ENCODE results near the gene HNRNPL. TPM values are rescaled to one million over a fixed set of nuclear protein-coding genes. Genes with fewer than 3 reads are reported as not detected.
"Not testable (repeated sequence)": the region's sequence is repeated elsewhere in the genome, so short reads cannot be mapped to it uniquely, and the experiment has no call there.

HNRNPL gene
- total and polyA plus RNA-seq, 4 experiments from 2014 or later = 15.2 to 351 (median 202) TPM

- H3K27me3 Mint-ChIP-seq = no peaks in the 10 kb centered on the region
- DNase-seq = no peak
- no peaks in the 10 kb centered on the region for H3K9me3 Mint-ChIP-seq
- peaks cover 4% of the 10 kb centered on the region for H3K4me1 ChIP-seq (ENCODE audit: insufficient read depth, low read length)
- intact Hi-C loops (cut with micrococcal nuclease) = loop anchor here (5.0 kb wide), 1 partner anchor 163 kb away; no protein-coding TSS in a partner anchor
- no peak overlapping the region for H3K4me3 Mint-ChIP-seq
- no peak overlapping the region for H3K27ac ChIP-seq (ENCODE audit: low read depth, low read length)
- no peaks in the 10 kb centered on the region for H3K27me3 ChIP-seq (ENCODE audit: insufficient read depth, low read length)
- no peaks in the 10 kb centered on the region for H3K9me3 ChIP-seq (ENCODE audit: control insufficient read depth in 1 of 2, low read length in 2 of 2)
- CTCF ChIA-PET (ENCODE audit: partially characterized antibody) = interaction anchor here (0.9 to 4.5 kb wide), 2 partner anchors 12 to 487 kb away, joined by 3 to 52 read pairs; partner anchors contain the start of genes FAM98C and RINL
- H3K27ac Mint-ChIP-seq = peak overlapping the region in 1 of 7 donors; percentile 30
- H3K4me3 ChIP-seq (ENCODE audit: low read length in 2 of 2) = no peak overlapping the region
- H3K4me1 Mint-ChIP-seq = peaks cover 2 to 12% (median 5%) of the 10 kb centered on the region in 4 donors
- POLR2A ChIA-PET (ENCODE audit: partially characterized antibody) = interaction anchor here (0.7 to 1.4 kb wide), 2 partner anchors 21 to 120 kb away, joined by 3 to 4 read pairs; no protein-coding TSS in a partner anchor
- peaks cover 5 to 26% of the 10 kb centered on the region in 2 donors for H3K36me3 Mint-ChIP-seq
- H3K36me3 ChIP-seq (ENCODE audit: insufficient read depth, low read length) = peaks cover 19% of the 10 kb centered on the region
These were observed 40.0 kb upstream of the HNRNPL start for GRCh38 chr19:38889803-38890202.

GRCh38 chr19:38888876-38889275 is 39.1 kb upstream of the HNRNPL start:
- Histone ChIP-seq H3K36me3 (ENCODE audit: insufficient read depth, low read length) (peaks cover 19% of the 10 kb centered on the region), H3K9me3 (ENCODE audit: control insufficient read depth in 1 of 2, low read length in 2 of 2) (no peaks in the 10 kb centered on the region), H3K27ac (ENCODE audit: low read depth, low read length) (no peak overlapping the region), H3K4me3 (ENCODE audit: low read length in 2 of 2) (no peak overlapping the region), H3K27me3 (ENCODE audit: insufficient read depth, low read length) (no peaks in the 10 kb centered on the region), H3K4me1 (ENCODE audit: insufficient read depth, low read length) (peaks cover 4% of the 10 kb centered on the region)
- no peak overlapping the region for H3K27ac Mint-ChIP-seq
- no peak for DNase-seq
- ChIA-PET POLR2A (ENCODE audit: partially characterized antibody) (interaction anchor here (1.4 to 2.4 kb wide), 4 partner anchors 23 to 119 kb away, joined by 4 to 14 read pairs (median 6); no protein-coding TSS in a partner anchor), CTCF (ENCODE audit: partially characterized antibody) (interaction anchor here (0.9 to 4.5 kb wide), 12 partner anchors 11 to 486 kb away, joined by 3 to 52 read pairs (median 4); partner anchors contain the start of genes FAM98C, MRPS12, RINL and SARS2)
- no peaks in the 10 kb centered on the region for H3K9me3 Mint-ChIP-seq
- intact Hi-C loops (cut with micrococcal nuclease) = loop anchor here (5.0 kb wide), 1 partner anchor 162 kb away; no protein-coding TSS in a partner anchor
- peaks cover 5 to 23% of the 10 kb centered on the region in 2 donors for H3K36me3 Mint-ChIP-seq
- H3K4me1 Mint-ChIP-seq = peaks cover 0 to 7% (median 3%) of the 10 kb centered on the region in 4 donors
- H3K27me3 Mint-ChIP-seq = no peaks in the 10 kb centered on the region
- H3K4me3 Mint-ChIP-seq = no peak overlapping the region

DNA sequence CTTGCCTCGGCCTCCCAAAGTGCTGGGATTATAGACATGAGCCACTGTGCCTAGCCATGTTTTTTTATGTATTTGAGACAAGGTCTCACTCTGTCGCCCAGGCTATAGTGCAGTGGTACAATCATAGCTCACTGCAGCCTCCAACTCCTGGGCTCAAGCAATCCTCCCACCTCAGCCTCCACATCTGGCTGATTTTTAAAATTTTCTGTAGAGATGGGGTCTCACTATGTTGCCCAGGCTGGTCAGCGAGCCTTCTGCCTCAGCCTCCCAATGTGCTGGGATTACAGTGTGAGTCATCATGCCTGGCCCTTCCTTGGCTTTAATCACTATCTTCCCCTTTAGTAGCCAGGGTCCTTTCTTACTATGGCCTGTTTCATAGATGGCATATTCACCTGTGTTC is 34.9 kb upstream of the HNRNPL start:
- CTCF ChIA-PET (ENCODE audit: partially characterized antibody) = interaction anchor here (0.8 to 4.4 kb wide), 3 partner anchors 17 to 482 kb away, joined by 3 to 31 read pairs (median 4); partner anchors contain the start of gene FAM98C
- H3K4me3 ChIP-seq (ENCODE audit: low read length in 2 of 2); H3K9me3 ChIP-seq (ENCODE audit: control insufficient read depth in 1 of 2, low read length in 2 of 2); H3K4me3 Mint-ChIP-seq; H3K9me3 Mint-ChIP-seq; H3K27ac ChIP-seq (ENCODE audit: low read depth, low read length); DNase-seq; H3K27me3 Mint-ChIP-seq; H3K27me3 ChIP-seq (ENCODE audit: insufficient read depth, low read length); POLR2A ChIA-PET (ENCODE audit: partially characterized antibody): not testable (repeated sequence)
- Mint-ChIP-seq H3K27ac (peak overlapping the region in 3 of 7 donors; percentile 24 to 90 (median 71)), H3K36me3 (peaks cover 2 to 19% of the 10 kb centered on the region in 2 donors), H3K4me1 (peaks cover 3 to 20% (median 10%) of the 10 kb centered on the region in 4 donors)
- intact Hi-C loops (cut with micrococcal nuclease) = loop anchor here (5.0 kb wide), 1 partner anchor 157 kb away; no protein-coding TSS in a partner anchor
- Histone ChIP-seq H3K4me1 (ENCODE audit: insufficient read depth, low read length) (peaks cover 17% of the 10 kb centered on the region), H3K36me3 (ENCODE audit: insufficient read depth, low read length) (peaks cover 19% of the 10 kb centered on the region)

GRCh38 chr19:38883286-38883685 is 33.5 kb upstream of the HNRNPL start:
- H3K9me3 Mint-ChIP-seq = no peaks in the 10 kb centered on the region
- intact Hi-C loops (cut with micrococcal nuclease) = no loop called here
- H3K36me3 Mint-ChIP-seq = peaks cover 2 to 12% of the 10 kb centered on the region in 2 donors
- Histone ChIP-seq H3K27ac (ENCODE audit: low read depth, low read length) (no peak overlapping the region), H3K9me3 (ENCODE audit: control insufficient read depth in 1 of 2, low read length in 2 of 2) (no peaks in the 10 kb centered on the region), H3K4me1 (ENCODE audit: insufficient read depth, low read length) (peaks cover 31% of the 10 kb centered on the region), H3K27me3 (ENCODE audit: insufficient read depth, low read length) (no peaks in the 10 kb centered on the region), H3K36me3 (ENCODE audit: insufficient read depth, low read length) (peaks cover 5% of the 10 kb centered on the region), H3K4me3 (ENCODE audit: low read length in 2 of 2) (no peak overlapping the region)
- CTCF ChIA-PET (ENCODE audit: partially characterized antibody) = interaction anchor here (0.7 kb wide), 1 partner anchor 15 kb away, joined by 3 read pairs; no protein-coding TSS in a partner anchor
- no peak overlapping the region for H3K4me3 Mint-ChIP-seq
- POLR2A ChIA-PET (ENCODE audit: partially characterized antibody) = interaction anchor here (0.8 to 1.4 kb wide), 2 partner anchors 13 to 17 kb away, joined by 3 read pairs; partner anchors contain the start of gene NFKBIB
- peaks cover 5 to 30% (median 15%) of the 10 kb centered on the region in 4 donors for H3K4me1 Mint-ChIP-seq
- no peak for DNase-seq
- no peaks in the 10 kb centered on the region for H3K27me3 Mint-ChIP-seq
- peak overlapping the region in 5 of 7 donors; percentile 48 to 88 (median 80) for H3K27ac Mint-ChIP-seq

DNA sequence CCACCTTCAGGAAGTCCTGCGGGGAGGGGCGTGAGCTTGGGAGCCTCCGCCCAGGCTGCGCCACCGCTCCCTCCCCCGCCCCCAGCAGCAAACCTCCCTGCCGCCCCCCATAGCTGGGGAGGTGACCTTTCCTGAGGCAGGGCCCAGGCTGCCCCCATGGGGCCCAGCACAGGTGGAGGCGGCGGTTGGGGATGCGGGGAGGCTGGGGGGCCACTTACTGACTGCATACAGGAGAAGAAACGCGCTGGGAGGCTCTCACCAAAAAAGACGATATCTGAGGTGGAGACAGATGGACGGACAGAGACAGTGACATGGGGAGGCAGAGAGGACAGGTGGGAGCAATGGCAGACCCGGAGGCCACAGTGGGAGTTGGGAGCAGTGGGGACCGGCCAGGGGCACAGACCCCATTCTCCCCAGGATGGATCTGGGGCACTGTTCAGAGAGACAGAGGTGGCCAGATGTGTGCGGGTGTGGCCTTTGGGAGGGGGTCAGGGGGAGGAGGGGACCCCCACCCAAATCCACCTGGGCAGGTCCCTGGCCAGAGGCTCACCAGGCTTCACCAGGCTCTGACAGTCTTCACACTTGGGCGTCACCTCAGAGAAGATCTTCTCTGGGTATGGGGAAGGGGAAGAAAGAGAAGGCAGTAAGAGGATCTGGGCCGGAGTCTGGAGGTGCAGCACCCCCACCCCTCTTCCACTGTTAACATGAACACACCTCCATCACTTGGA is 31.3 kb upstream of the HNRNPL start:
- Histone ChIP-seq H3K36me3 (ENCODE audit: insufficient read depth, low read length) (peaks cover 4% of the 10 kb centered on the region), H3K27me3 (ENCODE audit: insufficient read depth, low read length) (no peaks in the 10 kb centered on the region), H3K27ac (ENCODE audit: low read depth, low read length) (peak overlapping the region; percentile 89), H3K4me3 (ENCODE audit: low read length in 2 of 2) (no peak overlapping the region), H3K9me3 (ENCODE audit: control insufficient read depth in 1 of 2, low read length in 2 of 2) (no peaks in the 10 kb centered on the region), H3K4me1 (ENCODE audit: insufficient read depth, low read length) (peaks cover 49% of the 10 kb centered on the region)
- H3K27me3 Mint-ChIP-seq = no peaks in the 10 kb centered on the region
- DNase-seq = no peak
- H3K27ac Mint-ChIP-seq = peak overlapping the region; percentile 42 to 90 (median 83)
- H3K9me3 Mint-ChIP-seq = no peaks in the 10 kb centered on the region
- intact Hi-C loops (cut with micrococcal nuclease) = no loop called here
- CTCF ChIA-PET (ENCODE audit: partially characterized antibody) = interaction anchor here (1.1 to 1.4 kb wide), 3 partner anchors 12 to 111 kb away, joined by 3 to 4 read pairs (median 4); no protein-coding TSS in a partner anchor
- peaks cover 2 to 18% of the 10 kb centered on the region in 2 donors for H3K36me3 Mint-ChIP-seq
- H3K4me3 Mint-ChIP-seq = peak overlapping the region in 1 of 8 donors; percentile 22
- peaks cover 17 to 40% (median 27%) of the 10 kb centered on the region in 4 donors for H3K4me1 Mint-ChIP-seq
- POLR2A ChIA-PET (ENCODE audit: partially characterized antibody) = interaction anchor here (1.1 to 3.9 kb wide), 3 partner anchors 19 to 32 kb away, joined by 3 to 15 read pairs (median 6); partner anchors contain the start of genes NFKBIB and SIRT2

DNA sequence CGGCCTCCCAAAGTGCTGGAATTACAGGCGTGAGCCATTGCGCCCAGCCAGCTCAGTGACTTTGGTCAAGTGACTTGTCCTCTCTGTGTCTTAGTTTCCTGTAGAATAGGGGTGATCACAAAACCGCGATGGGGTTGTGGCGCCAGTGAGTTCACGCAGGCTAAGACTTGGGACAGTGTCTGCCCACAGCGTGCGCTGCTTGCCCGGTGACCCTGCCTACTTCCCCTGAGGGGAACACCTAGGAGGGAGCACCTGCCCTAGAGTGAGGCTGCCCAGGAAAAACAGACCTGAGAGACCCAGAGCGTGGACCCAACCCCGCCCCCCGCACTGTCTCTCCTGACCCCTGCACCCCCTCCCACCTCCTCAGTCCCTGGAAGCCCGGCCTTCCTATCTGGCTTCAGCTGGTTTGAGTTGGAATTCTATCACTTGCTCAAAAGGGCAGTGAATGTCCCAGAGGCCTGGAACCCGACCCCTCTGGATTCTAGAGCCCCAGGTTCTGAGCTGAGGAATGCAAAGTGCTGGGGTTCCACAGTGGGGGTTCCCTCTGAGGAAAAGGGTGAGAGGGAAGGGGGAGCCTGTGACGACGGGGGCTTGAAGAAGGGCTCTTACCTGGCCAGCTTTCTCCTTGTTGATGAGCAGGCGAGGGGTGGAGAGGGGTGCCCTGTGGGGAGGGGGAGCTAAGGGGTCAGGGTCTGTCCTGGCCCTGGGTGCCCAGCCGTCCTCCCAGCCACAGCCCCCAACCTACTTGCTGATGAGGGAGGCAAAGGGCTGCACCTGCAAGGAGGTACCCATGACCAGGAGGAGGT is 30.5 kb upstream of the HNRNPL start:
- H3K27ac ChIP-seq (ENCODE audit: low read depth, low read length) = peak overlapping the region; percentile 89

More for the DNA sequence above, 30.5 kb upstream of the HNRNPL start:
- no peak for DNase-seq
- no peaks in the 10 kb centered on the region for H3K9me3 ChIP-seq (ENCODE audit: control insufficient read depth in 1 of 2, low read length in 2 of 2)
- no peak overlapping the region for H3K4me3 ChIP-seq (ENCODE audit: low read length in 2 of 2)
- H3K36me3 ChIP-seq (ENCODE audit: insufficient read depth, low read length) = peaks cover 4% of the 10 kb centered on the region
- H3K4me3 Mint-ChIP-seq = peak overlapping the region in 4 of 8 donors; percentile 39 to 62 (median 48)
- H3K27me3 ChIP-seq (ENCODE audit: insufficient read depth, low read length) = no peaks in the 10 kb centered on the region
- ChIA-PET POLR2A (ENCODE audit: partially characterized antibody) (interaction anchor here (1.4 to 3.9 kb wide), 5 partner anchors 7 to 31 kb away, joined by 6 to 36 read pairs (median 20); partner anchors contain the start of genes NFKBIB and SIRT2), CTCF (ENCODE audit: partially characterized antibody) (interaction anchor here (1.0 to 3.1 kb wide), 5 partner anchors 11 to 478 kb away, joined by 3 to 17 read pairs (median 4); partner anchors contain the start of genes FAM98C, MRPS12 and SARS2)
- H3K36me3 Mint-ChIP-seq = peaks cover 2 to 20% of the 10 kb centered on the region in 2 donors
- intact Hi-C loops (cut with micrococcal nuclease) = no loop called here
- H3K27ac Mint-ChIP-seq = peak overlapping the region; percentile 52 to 87 (median 76)
- peaks cover 18 to 40% (median 28%) of the 10 kb centered on the region in 4 donors for H3K4me1 Mint-ChIP-seq
- H3K27me3 Mint-ChIP-seq = no peaks in the 10 kb centered on the region
- peaks cover 49% of the 10 kb centered on the region for H3K4me1 ChIP-seq (ENCODE audit: insufficient read depth, low read length)
- H3K9me3 Mint-ChIP-seq = no peaks in the 10 kb centered on the region

Data from CD4-positive, alpha-beta memory T cell (primary cell).